Smooth muscle cell (in vitro differentiated cells): ENCODE data around the gene MAD1L1. TPM values are rescaled to one million over a fixed set of nuclear protein-coding genes. Genes with fewer than 3 reads are reported as not detected.

ENCODE experiments used
- DNase-seq: peaks from one replicate; lab custom pipeline; 2025; ENCODE audit not compliant: unreplicated experiment; lab: John Stamatoyannopoulos, UW
- H2AFZ ChIP-seq: fragments of 200-600 bp; sonication (generic); 2 replicates; pipeline ENCODE4 v1.6.0; 2016; ENCODE audit warnings: antibody characterized with exemption, low read depth, mild to moderate bottlenecking
- H3F3A ChIP-seq: fragments of 200-600 bp; sonication (generic); 2 replicates; pipeline ENCODE4 v1.6.0; 2017; ENCODE audit warnings: antibody characterized with exemption, low read depth
- H3K27ac ChIP-seq: fragments of 200-600 bp; sonication (generic); 2 replicates; pipeline ENCODE4 v1.5.1; 2016; ENCODE audit warnings: low read depth, mild to moderate bottlenecking
- H3K27me3 ChIP-seq: fragments of 200-600 bp; sonication (generic); 2 replicates; pipeline ENCODE4 v1.6.1; 2016; ENCODE audit warnings: low read depth, mild to moderate bottlenecking
- H3K36me3 ChIP-seq: fragments of 200-600 bp; sonication (generic); 2 replicates; pipeline ENCODE4 v1.5.1; 2016; ENCODE audit warnings: low read depth
- H3K4me1 ChIP-seq: fragments of 200-600 bp; sonication (generic); 2 replicates; pipeline ENCODE4 v1.5.1; 2016; ENCODE audit warnings: low read depth
- H3K4me2 ChIP-seq: fragments of 200-600 bp; sonication (generic); 2 replicates; pipeline ENCODE4 v1.6.0; 2016; ENCODE audit warnings: mild to moderate bottlenecking
- H3K4me3 ChIP-seq: fragments of 200-600 bp; sonication (generic); 2 replicates; pipeline ENCODE4 v1.5.1; 2016; ENCODE audit warnings: mild to moderate bottlenecking
- H3K79me2 ChIP-seq: fragments of 200-600 bp; sonication (generic); 2 replicates; pipeline ENCODE4 v1.6.0; 2016; ENCODE audit warnings: low read depth, mild to moderate bottlenecking
- H3K9ac ChIP-seq: fragments of 200-600 bp; sonication (generic); 2 replicates; pipeline ENCODE4 v1.6.0; 2016; ENCODE audit warnings: low read depth
- H3K9me3 ChIP-seq: fragments of 200-600 bp; sonication (generic); replicated peaks from 2 replicates; pipeline ENCODE4 v1.5.1; 2016; ENCODE audit warnings: low read depth
- H4K20me1 ChIP-seq: fragments of 200-600 bp; sonication (generic); 2 replicates; pipeline ENCODE4 v1.6.0; 2016; ENCODE audit warnings: low read depth
- WGBS: methylation state at CpG from one replicate; pipeline ENCODE4 v1.1.7; 2016; ENCODE audit warnings: low lambda C conversion rate; 5-methylcytosine and 5-hydroxymethylcytosine counted together
- polyA plus RNA-seq: library from polyadenylated mRNA; unstranded; fragments of >200 nt; fragmentation: Nextera tagmentation; extraction: Ambion mirVana; gene quantifications from 2 replicates; pipeline ENCODE4 v1.2.1, GENCODE V29; 2016
- total RNA-seq: library from RNA; depleted of rRNA; stranded (reverse); fragments of >200 nt; gene quantifications from 2 replicates; pipeline ENCODE4 v1.2.3, GENCODE V29; 2014
- TF ChIP-seq, protein P1 (sequence below): fragments of 200-600 bp; sonication (generic); IDR thresholded peaks from 2 replicates; pipeline ENCODE4 v1.5.1; 2017; ENCODE audit warnings: borderline replicate concordance, mild to moderate bottlenecking, antibody characterized with exemption; ENCODE audit not compliant: insufficient read depth, poor library complexity, severe bottlenecking

MAD1L1 gene
- total and polyA plus RNA-seq, 2 experiments from 2014 or later: 33.4 to 60.7 TPM

DNA sequence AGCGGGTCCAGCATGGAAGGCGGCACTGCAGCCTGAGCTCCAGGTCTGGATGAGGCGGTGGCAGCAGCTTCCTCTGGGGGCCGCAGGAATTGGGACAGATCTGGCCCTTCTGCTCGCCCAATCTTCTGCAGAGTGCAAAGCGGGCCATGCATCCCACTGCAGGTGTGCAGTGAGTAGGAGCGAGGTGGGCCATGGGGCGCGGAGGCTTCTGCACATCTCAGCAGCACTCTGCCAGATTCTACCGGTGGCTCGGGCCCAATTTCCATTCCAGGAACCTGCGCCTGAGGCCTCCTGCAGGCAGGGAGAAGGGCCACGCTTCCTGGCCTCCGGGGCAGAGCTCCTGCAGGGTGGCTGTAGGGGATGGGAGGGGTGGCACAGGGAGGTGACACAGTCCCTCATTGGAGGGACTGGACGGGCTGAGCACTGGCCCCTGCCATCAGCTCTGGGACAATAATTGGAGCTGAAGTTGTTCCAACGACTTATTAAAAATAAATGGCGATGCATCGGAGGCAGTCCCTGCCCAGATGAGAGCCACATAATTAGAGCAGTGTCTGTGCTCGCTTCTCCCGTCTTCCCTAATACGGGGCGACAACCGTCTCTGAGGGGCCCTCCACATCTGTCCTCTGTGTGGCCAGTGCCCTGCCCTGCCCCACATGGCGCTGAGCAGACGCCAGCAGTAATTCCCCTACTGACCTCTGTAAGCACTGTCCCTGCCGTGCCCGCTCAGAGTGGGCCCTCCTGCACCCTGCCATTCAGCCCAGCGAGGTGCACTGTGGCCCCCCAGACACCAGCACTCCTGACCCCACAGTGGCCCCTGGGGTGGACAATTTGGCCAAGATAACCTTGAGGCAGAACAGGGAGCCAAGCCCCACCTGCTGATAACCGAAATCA is 365.1 kb downstream of the MAD1L1 start:
- Histone ChIP-seq H3K4me1 (peaks cover 5% of the 10 kb centered on the region), H3K27me3 (no peaks in the 10 kb centered on the region), H3K4me3 (no peak overlapping the region), H3F3A (no peaks in the 10 kb centered on the region), H3K36me3 (no peaks in the 10 kb centered on the region), H2AFZ (no peak overlapping the region), H3K9ac (no peak overlapping the region), H3K79me2 (no peaks in the 10 kb centered on the region), H3K4me2 (no peak overlapping the region), H3K27ac (no peak overlapping the region), H4K20me1 (peaks cover 5% of the 10 kb centered on the region), H3K9me3 (no peaks in the 10 kb centered on the region)
- DNase-seq: no peak
- 93% methylated on average over 29 of the region's 29 CpGs for WGBS
- TF ChIP-seq, protein P1, sequence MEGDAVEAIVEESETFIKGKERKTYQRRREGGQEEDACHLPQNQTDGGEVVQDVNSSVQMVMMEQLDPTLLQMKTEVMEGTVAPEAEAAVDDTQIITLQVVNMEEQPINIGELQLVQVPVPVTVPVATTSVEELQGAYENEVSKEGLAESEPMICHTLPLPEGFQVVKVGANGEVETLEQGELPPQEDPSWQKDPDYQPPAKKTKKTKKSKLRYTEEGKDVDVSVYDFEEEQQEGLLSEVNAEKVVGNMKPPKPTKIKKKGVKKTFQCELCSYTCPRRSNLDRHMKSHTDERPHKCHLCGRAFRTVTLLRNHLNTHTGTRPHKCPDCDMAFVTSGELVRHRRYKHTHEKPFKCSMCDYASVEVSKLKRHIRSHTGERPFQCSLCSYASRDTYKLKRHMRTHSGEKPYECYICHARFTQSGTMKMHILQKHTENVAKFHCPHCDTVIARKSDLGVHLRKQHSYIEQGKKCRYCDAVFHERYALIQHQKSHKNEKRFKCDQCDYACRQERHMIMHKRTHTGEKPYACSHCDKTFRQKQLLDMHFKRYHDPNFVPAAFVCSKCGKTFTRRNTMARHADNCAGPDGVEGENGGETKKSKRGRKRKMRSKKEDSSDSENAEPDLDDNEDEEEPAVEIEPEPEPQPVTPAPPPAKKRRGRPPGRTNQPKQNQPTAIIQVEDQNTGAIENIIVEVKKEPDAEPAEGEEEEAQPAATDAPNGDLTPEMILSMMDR: no peak

DNA sequence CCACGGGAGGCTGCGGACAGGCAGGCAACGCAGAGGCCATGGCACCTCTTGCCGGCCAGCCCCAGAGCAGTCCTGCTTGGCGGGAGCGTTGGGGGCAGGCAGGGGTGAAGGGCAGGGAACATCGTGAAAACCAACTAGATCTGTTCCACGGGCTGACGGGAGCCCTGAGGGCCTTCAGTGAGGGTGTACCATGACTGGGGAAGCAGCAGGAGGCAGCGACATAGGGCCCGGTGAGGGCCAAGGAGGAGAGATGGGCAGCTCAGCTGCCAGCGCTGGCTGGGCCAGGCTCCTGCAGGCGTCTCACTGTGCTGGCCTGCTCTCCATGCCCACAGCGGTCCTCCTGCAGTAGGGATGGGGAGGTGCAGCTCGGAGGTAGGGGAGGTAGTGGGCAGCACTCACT is 366.1 kb downstream of the MAD1L1 start:
- Histone ChIP-seq H3K4me3 (no peak overlapping the region), H3K9ac (no peak overlapping the region), H3K4me1 (peaks cover 5% of the 10 kb centered on the region), H3K27ac (no peak overlapping the region), H3F3A (no peaks in the 10 kb centered on the region), H3K27me3 (no peaks in the 10 kb centered on the region), H3K79me2 (no peaks in the 10 kb centered on the region), H3K4me2 (no peak overlapping the region), H3K36me3 (no peaks in the 10 kb centered on the region), H2AFZ (no peak overlapping the region), H4K20me1 (peaks cover 5% of the 10 kb centered on the region), H3K9me3 (no peaks in the 10 kb centered on the region)
- DNase-seq: no peak
- 91% methylated on average over 14 of the region's 15 CpGs for WGBS
- TF ChIP-seq, protein P1: no peak

DNA sequence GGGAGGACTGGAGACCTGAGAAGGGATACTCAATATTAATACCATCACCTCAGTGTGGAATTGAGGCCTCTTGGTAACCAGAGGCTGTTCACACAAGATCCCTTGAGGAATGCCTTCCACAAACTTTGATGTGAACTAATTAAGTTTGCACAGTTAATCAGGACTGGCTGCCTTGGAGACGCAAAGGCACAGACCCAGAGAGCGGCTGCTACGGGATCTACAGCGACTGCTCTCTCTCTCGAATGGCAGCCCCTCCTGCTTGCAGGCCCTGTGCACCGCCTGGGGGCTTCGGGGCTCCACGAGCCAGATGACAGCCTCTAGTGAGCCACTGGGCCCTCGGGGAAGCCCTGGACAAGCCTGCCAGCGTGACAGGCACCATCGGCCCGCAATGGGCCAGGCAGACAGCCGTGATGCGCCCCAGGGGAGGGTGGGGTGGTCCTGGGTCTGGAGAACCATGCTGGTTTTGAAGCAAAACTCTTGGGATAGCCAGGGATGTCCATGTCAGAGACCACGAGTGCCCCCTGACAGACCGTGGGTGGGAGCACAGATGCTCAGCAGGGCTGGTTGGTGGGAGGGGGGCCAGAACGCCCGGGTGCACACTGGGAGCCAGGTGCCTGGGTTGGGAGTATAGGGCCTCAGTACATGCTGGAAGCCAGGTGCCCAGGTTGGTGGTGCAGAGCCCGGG is 367.0 kb downstream of the MAD1L1 start:
- Histone ChIP-seq H3K9me3 (no peaks in the 10 kb centered on the region), H4K20me1 (peaks cover 5% of the 10 kb centered on the region), H3F3A (no peaks in the 10 kb centered on the region), H3K27ac (no peak overlapping the region), H3K9ac (no peak overlapping the region), H2AFZ (no peak overlapping the region), H3K79me2 (no peaks in the 10 kb centered on the region), H3K4me2 (no peak overlapping the region), H3K27me3 (no peaks in the 10 kb centered on the region), H3K4me3 (no peak overlapping the region), H3K36me3 (no peaks in the 10 kb centered on the region), H3K4me1 (peaks cover 5% of the 10 kb centered on the region)
- no peak for DNase-seq
- WGBS: 90% methylated on average over 19 of the region's 19 CpGs
- TF ChIP-seq, protein P1: no peak
